H1 (cell line): ENCODE data around the gene ZNF516.

Source experiments
- CBX8 ChIP-seq: fragments of 300-800, 300-1000 bp; sonication (generic); IDR thresholded peaks from 2 replicates; pipeline ENCODE4 v1.7.1; 2016; ENCODE audit warnings: low read depth, low read length, borderline replicate concordance
- CEBPB ChIP-seq: IDR thresholded peaks from 2 replicates; pipeline ENCODE4 v1.6.1; 2012; ENCODE audit warnings: low read depth, low read length
- CHD2 ChIP-seq: IDR thresholded peaks from 2 replicates; pipeline ENCODE4 v1.6.1; 2012; ENCODE audit warnings: low read length, improper control_type of control experiment
- CREB1 ChIP-seq: IDR thresholded peaks from 2 replicates; pipeline ENCODE4 v1.6.1; 2012; ENCODE audit warnings: inconsistent platforms
- HDAC2 ChIP-seq, 2 experiments: fragments of 300-600 bp in 1 of 2; sonication (generic) in 1 of 2; IDR thresholded peaks; 2 replicates each; pipeline ENCODE4 v1.6.1; 2011 to 2012; ENCODE audit warnings: low read depth in 2 of 2, low read length in 2 of 2, mild to moderate bottlenecking in 2 of 2, moderate library complexity in 2 of 2, borderline replicate concordance in 1 of 2, inconsistent platforms in 1 of 2
- NRF1 ChIP-seq: IDR thresholded peaks from 2 replicates; pipeline ENCODE4 v1.6.1; 2011; ENCODE audit warnings: mild to moderate bottlenecking, low read depth, low read length, improper control_type of control experiment
- PHF8 ChIP-seq: fragments of 200-600 bp; sonication (generic); conservative IDR thresholded peaks from 2 replicates; pipeline ENCODE4 v1.7.1; 2012; ENCODE audit warnings: low read depth, mild to moderate bottlenecking, inconsistent platforms, low read length, moderate library complexity
- POLR2A ChIP-seq, 2 experiments: IDR thresholded peaks; 1 replicate in 1 of 2; 2 replicates in 1 of 2; pipeline ENCODE4 v1.6.1; 2011; ENCODE audit warnings: low read depth in 2 of 2, low read length in 2 of 2, mild to moderate bottlenecking in 2 of 2; ENCODE audit errors: control extremely low read depth in 1 of 2
- SIN3A ChIP-seq, 2 experiments: IDR thresholded peaks in 1 of 2; conservative IDR thresholded peaks in 1 of 2; 2 replicates each; pipeline ENCODE4 v1.6.1; 2011 to 2012; ENCODE audit warnings: low read length in 2 of 2, improper control_type of control experiment in 1 of 2, low read depth in 1 of 2, mild to moderate bottlenecking in 1 of 2
- SP1 ChIP-seq: IDR thresholded peaks from 2 replicates; pipeline ENCODE4 v1.6.1; 2011; ENCODE audit warnings: low read depth, low read length
- YY1 ChIP-seq: IDR thresholded peaks from 2 replicates; pipeline ENCODE4 v1.6.1; 2011; ENCODE audit warnings: low read depth, mild to moderate bottlenecking, low read length
- ZNF274 ChIP-seq: IDR thresholded peaks from 2 replicates; pipeline ENCODE4 v1.7.0; 2012; ENCODE audit warnings: low read length, borderline replicate concordance; ENCODE audit errors: extremely low read depth
- TF ChIP-seq, protein P1 (sequence below), 3 experiments: IDR thresholded peaks; 1 replicate in 2 of 3; 2 replicates in 1 of 3; pipeline versions ENCODE4 v1.5.1 to v1.6.1; 2011; ENCODE audit warnings: low read length in 3 of 3, mild to moderate bottlenecking in 3 of 3, inconsistent platforms in 2 of 3, low read depth in 1 of 3, moderate library complexity in 1 of 3; ENCODE audit not compliant: insufficient read depth in 1 of 3; ENCODE audit errors: control extremely low read depth in 1 of 3

DNA sequence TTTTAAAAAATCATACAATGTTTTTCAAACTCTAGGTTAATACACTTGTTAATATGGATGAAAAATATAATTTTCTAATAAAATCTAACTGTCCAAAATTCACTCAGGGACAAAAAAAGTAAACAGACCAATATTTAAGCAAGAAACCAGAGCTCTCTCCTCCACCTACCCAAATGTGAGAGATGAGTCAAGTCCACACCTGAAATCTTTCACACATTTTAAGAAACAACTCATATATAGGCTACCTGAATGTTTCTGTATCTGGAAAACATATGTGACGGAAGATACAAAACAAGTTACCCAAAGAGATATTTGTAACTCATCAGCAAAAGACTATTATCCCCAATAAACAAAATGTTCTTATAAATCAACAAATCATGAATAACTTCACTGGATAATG lies 20.2 kb downstream of the ZNF516 start:
- TF ChIP-seq HDAC2 (IDR thresholded peaks at IDR 0.05; ENCODE audit: borderline replicate concordance in 1 of 2, low read depth in 2 of 2, low read length in 2 of 2) = no peak
- no peak for TF ChIP-seq PHF8
- TF ChIP-seq CBX8 = no peak
- TF ChIP-seq POLR2A (IDR thresholded peaks at IDR 0.05; ENCODE audit: control extremely low read depth in 1 of 2, low read depth in 2 of 2, low read length in 2 of 2) = no peak
- TF ChIP-seq, protein P1, sequence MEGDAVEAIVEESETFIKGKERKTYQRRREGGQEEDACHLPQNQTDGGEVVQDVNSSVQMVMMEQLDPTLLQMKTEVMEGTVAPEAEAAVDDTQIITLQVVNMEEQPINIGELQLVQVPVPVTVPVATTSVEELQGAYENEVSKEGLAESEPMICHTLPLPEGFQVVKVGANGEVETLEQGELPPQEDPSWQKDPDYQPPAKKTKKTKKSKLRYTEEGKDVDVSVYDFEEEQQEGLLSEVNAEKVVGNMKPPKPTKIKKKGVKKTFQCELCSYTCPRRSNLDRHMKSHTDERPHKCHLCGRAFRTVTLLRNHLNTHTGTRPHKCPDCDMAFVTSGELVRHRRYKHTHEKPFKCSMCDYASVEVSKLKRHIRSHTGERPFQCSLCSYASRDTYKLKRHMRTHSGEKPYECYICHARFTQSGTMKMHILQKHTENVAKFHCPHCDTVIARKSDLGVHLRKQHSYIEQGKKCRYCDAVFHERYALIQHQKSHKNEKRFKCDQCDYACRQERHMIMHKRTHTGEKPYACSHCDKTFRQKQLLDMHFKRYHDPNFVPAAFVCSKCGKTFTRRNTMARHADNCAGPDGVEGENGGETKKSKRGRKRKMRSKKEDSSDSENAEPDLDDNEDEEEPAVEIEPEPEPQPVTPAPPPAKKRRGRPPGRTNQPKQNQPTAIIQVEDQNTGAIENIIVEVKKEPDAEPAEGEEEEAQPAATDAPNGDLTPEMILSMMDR (IDR thresholded peaks at IDR 0.05; ENCODE audit: control extremely low read depth in 1 of 3, insufficient read depth in 1 of 3, low read depth in 1 of 3, low read length in 3 of 3) = no peak
- no peak for TF ChIP-seq CEBPB
- TF ChIP-seq NRF1 = no peak
- no peak for TF ChIP-seq SP1
- TF ChIP-seq ZNF274 = no peak
- no peak for TF ChIP-seq SIN3A (conservative IDR thresholded peaks at IDR 0.05 in 1 of 2, IDR thresholded peaks at IDR 0.05 in 1 of 2; ENCODE audit: low read depth in 1 of 2, low read length in 2 of 2)
- TF ChIP-seq CREB1 = no peak
- TF ChIP-seq CHD2 = no peak
- TF ChIP-seq YY1 = no peak
